HG02678 (cell line): ENCODE results near the gene RHOV.
A peak's percentile ranks its signal among the peaks of the same experiment; 100 is the strongest.

Experiments
- ATAC-seq: cut with Tn5 transposase; IDR thresholded peaks from one replicate; pipeline ENCODE4 v1.9.1; 2021; ENCODE audit warnings: mild to moderate bottlenecking, moderate library complexity; ENCODE audit not compliant: unreplicated experiment

RHOV gene

DNA sequence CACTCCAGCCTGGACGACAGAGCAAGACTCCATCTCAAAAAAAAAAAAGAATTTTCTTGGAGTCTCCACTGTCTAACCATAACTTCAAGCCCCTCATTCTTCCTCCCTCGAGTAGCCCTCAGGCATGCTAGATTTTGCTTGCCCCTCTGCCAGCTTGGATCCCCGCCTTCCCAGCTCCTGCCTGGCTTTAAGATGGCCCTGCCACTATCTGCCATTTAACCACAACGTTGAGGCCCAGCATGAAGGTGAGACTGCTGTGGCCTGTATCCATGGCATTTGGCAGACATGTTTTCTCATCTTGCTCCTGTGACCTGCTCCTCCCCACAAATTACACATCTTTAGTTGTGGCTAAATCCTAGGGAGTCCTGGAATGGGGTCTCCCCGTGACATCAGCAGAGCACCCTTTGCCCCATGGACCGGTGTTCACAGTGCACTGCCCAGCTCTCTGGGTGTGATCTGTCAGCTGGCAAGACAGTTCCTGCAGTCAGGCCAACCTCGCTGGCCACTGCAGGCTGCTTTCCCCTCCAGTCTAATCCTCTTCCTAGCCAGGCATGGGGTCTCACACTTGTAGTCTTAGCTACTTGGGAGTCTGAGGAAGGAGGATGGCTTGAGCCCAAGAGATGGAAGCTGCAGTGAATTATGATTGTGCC lies 30.6 kb upstream of the RHOV start:
- ATAC-seq = no peak

DNA sequence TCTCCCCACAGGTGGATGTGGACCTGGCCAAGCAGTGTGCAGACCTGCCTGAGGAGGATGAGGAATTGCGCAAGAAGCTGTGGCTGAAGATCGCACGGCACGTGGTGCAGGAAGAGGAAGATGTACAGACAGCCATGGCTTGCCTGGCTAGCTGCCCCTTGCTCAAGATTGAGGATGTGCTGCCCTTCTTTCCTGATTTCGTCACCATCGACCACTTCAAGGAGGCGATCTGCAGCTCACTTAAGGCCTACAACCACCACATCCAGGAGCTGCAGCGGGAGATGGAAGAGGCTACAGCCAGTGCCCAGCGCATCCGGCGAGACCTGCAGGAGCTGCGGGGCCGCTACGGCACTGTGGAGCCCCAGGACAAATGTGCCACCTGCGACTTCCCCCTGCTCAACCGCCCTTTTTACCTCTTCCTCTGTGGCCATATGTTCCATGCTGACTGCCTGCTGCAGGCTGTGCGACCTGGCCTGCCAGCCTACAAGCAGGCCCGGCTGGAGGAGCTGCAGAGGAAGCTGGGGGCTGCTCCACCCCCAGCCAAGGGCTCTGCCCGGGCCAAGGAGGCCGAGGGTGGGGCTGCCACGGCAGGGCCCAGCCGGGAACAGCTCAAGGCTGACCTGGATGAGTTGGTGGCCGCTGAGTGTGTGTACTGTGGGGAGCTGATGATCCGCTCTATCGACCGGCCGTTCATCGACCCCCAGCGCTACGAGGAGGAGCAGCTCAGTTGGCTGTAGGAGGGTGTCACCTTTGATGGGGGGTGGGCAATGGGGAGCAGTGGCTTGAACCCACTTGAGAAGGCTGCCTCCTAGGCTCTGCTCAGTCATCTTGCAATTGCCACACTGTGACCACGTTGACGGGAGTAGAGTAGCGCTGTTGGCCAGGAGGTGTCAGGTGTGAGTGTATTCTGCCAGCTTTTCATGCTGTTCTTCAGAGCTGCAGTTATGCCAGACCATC lies 28.8 kb upstream of the RHOV start:
- no peak for ATAC-seq

DNA sequence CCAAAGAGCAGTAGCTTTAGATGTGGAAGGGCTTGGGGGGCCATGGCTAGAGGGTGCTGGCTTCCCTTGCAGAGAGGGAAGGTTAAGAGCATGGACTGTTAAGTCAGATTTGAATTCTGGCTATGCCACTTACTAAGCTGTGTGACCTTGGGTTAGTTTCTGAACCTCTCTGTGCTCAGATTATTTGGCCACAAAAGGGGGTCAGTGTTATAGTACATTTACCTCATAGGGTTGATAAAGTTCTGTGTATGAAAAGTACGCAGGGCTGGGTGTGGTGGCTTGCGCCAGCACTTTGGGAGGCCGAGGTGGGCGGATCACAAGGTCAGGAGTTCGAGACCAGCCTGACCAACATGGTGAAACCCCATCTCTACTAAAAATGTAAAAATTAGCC lies 27.0 kb upstream of the RHOV start:
- no peak for ATAC-seq

DNA sequence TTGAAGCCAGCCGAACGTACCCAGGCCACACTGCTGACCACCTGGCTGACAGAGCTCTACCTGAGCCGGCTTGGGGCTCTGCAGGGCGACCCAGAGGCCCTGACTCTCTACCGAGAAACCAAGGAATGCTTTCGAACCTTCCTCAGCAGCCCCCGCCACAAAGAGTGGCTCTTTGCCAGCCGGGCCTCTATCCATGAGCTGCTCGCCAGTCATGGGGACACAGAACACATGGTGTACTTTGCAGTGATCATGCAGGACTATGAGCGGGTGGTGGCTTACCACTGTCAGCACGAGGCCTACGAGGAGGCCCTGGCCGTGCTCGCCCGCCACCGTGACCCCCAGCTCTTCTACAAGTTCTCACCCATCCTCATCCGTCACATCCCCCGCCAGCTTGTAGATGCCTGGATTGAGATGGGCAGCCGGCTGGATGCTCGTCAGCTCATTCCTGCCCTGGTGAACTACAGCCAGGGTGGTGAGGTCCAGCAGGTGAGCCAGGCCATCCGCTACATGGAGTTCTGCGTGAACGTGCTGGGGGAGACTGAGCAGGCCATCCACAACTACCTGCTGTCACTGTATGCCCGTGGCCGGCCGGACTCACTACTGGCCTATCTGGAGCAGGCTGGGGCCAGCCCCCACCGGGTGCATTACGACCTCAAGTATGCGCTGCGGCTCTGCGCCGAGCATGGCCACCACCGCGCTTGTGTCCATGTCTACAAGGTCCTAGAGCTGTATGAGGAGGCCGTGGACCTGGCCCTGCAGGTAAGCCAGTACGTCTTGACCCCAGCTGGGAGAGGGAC lies 26.4 kb upstream of the RHOV start:
- no peak for ATAC-seq

DNA sequence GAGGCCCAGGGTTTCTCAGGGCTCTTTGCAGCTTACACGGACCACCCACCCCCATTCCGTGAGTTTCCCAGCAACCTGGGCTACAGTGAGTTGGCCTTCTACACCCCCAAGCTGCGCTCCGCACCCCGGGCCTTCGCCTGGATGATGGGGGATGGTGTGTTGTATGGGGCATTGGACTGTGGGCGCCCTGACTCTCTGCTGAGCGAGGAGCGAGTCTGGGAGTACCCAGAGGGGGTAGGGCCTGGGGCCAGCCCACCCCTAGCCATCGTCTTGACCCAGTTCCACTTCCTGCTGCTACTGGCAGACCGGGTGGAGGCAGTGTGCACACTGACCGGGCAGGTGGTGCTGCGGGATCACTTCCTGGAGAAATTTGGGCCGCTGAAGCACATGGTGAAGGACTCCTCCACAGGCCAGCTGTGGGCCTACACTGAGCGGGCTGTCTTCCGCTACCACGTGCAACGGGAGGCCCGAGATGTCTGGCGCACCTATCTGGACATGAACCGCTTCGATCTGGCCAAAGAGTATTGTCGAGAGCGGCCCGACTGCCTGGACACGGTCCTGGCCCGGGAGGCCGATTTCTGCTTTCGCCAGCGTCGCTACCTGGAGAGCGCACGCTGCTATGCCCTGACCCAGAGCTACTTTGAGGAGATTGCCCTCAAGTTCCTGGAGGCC lies 25.6 kb upstream of the RHOV start:
- no peak for ATAC-seq

DNA sequence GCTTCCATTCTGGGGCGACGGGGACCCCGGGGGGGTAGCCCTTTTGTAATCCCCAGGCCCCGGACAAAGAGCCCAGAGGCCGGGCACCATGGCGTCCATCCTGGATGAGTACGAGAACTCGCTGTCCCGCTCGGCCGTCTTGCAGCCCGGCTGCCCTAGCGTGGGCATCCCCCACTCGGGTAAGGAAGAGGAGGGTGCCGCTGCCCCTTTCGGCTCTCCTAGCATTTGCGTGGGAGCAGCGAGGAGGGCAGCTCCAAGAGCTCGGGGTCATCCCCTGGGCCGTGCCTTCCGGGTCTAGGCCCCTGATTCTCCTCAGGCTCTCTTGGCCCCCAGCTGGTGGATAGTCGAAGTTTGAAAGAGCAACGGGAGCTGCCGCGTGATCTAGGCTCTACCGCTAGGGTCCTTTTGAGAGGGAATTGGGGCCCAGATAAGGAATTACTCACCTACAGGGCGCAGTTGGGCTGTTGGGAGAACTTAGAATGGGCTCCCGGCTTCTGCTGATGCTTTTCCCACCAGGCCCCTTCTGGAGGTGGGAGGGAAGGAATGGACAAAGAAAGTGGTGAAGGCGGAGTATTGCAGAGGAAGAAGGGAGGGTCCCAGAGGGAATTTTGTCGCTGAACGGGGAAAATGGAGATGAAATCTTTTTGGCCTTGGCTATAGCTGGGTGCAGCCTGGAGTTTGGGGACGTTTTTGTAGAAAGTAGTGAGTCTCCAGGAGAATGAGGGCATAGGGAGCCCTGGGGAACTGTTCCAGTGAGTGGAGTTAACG lies 20.8 kb upstream of the RHOV start:
- ATAC-seq = peak; percentile 40

DNA sequence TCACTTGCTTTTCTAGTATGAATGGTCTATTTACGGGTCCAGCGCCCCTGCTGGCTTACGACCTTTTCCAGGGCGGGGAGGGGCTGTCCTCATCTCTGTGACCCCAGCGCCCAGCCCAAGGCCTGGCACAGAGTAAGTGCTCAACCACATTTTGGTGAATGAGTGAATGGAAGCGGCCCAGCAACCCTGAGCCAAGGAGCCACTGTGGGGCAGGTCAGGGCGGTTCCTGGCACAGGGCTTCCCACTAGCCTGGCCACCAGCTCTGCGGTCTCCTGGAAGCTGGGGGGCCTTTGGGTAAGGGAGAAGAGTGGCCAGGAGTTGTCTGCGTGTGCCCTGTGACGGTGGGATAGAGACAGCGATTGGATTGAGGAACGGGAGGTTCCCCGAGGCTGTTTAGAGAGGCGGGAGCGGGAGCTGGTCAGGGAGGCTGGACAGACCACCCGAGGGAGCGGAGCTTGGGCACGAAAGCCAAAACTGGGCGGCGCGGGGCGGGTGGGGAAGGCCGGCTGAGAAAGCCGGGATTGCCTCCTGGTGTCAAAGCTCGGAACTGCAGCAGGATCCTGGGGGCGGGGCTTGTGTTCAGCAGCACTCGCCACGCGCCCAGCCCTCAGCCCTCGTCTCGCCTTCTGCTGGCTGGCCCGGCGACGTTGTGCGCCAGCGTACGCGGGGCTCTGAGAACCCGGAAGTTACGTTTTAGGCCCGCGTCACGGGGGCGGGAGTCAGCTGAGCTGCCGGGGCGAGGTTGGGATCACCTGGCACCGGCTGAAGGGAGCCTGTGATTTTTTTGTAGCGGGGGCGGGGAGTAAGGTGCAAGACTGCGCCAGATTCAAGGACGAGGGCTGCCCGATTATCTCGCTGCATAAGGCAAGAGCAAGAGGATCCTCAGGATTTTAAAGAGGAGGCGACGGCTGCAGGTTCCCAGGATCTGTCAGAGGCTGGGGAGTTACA lies 20.0 kb upstream of the RHOV start, which contains the start of gene VPS18:
TSS of gene VPS18 (plus strand) at position 718 of the 948 bp plus-strand sequence. CDS start 319 bp downstream, outside the sequence.
- ATAC-seq = peak; percentile 89

DNA sequence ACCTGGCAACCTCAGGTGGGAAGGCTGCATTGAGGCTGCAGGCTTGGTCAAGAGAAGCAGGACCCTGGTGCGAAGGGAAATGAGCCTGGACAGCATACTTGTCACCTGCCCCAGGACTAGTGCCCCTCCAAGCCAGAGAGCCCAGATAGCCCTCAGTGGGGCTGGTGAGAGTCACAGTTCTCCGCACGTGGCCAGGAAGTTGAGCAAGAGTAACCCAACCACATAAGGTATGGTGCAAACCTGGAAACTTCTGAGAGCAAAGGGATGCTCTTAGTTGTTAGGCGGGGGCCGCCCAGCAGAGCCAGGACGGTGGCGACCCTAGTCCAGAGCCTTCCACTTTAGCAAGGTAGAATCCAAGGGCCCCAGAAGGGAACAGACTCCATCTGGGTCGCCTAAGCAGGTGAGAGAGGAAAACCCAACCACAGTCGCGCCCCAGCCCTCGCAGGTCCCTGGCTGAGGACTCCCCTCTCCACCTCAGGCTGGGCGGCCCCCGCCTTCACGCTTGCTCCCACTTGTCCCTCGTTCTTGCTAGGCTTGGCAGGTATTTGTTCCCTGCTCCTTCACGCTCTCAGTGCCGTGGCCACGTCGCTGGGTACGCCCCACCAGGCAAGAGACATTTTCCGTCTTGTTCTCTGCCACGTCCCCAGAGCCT lies 19.1 kb upstream of the RHOV start:
- no peak for ATAC-seq

DNA sequence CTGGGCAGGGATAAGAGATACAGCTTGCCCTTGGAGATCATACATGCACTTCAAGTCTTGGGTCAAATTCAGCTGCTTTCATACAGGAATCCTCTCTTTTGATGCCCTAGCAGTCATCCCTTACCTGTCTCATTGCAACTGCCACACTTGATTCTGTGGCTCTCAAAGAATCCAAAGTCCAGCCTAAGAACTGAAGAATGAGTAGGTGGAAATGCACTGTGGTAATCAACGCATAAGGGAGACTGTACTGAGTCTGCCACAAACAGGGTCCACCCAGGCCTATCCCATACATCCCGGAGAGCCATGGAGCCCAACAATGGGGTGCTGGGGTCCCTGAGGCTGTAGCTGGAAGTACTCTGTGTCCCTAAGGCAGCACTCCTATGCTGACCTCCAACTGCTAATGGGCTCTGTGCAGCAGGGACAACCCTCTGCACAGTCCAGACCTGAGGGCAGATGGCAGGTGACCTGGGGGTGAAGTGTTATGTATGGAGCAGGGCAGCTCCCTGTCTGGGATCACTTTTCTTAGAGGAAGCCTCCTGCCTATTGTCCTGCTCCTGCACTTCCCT lies 18.5 kb upstream of the RHOV start:
- no peak for ATAC-seq

DNA sequence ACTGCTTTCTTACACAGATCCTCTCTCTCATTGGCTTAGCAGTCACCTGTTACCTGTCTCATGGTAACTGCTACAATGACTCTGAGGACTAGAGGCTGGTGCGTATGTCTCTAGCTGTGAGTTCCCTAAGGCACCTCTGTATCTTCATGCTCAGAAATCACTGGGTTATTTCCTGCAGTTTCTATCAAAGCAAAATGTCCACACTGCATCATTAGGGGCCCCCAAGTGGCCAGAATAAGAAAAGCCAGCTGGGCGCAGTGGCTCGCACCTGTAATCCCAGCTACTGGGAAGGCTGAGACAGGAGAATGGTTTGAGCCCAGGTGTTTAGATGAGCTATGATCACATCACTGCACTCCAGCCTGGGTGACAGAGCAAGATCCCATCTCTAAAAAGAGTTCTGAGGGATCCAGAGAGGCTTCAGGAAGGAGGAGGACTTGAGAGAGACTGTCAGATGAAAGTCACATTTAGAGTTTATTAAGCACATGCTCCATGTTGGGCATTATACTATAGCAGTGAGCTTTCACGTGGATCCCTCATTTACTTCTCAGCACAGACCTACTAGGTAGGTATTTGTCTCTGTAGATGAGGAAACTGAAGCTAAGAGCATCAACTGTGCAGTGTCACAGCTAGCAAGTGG lies 17.9 kb upstream of the RHOV start:
- ATAC-seq = no peak

DNA sequence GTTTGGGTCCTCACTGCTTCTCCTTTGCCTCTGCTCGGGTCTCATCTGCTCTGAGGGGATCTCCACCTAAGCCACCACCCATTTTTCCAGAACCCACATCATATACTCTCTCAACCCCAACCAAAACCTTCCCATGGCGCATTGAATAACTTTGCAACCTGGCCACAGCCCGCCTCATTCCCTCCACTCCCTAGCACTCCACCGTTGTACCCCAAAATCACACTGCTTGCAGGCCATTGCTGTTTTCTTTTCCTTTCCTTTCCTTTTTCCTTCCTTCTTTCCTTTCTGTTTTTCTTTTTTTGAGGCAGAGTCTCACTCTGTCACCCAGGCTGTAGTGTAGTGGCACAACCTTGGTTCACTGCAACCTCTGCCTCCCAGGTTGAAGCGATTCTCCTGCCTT lies 17.1 kb upstream of the RHOV start:
- ATAC-seq = no peak

DNA sequence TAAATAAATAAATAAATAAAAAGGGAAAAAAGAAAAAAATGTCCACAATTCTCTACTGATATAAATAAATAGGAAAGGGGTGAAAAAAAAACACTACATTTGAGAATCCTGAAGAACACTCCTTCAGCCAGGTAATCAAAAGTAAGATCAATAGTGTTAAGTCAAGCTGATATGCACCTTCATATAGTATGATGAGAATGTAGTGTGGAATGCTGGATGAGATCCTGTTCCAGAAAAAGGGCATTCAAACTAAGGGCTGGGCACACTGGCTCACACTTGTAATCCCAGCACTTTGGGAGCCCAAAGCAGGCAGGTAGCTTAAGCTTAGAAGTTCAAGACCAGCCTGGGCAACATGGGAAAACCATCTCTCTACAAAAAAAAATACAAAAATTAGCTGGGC lies 15.1 kb upstream of the RHOV start:
- ATAC-seq = no peak

DNA sequence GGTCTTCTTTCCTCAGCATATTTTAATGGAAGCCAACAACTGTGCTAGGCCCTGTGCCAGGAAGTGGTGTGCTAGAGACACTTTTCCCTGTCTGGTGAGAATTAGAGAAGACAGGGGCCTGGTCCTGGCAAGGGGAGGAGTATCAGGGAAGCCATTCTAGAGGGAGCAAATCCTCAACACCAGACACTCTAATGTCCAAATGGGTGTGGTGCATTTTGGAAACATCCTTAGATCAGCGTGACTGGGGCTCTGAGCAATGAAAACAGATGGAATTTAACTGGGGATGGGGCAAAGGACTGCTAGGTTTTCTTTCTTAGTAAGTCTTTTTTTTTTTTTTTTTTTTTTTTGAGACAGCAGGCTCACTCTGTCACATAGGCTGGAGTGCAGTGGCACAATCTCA lies 12.6 kb upstream of the RHOV start:
- no peak for ATAC-seq

DNA sequence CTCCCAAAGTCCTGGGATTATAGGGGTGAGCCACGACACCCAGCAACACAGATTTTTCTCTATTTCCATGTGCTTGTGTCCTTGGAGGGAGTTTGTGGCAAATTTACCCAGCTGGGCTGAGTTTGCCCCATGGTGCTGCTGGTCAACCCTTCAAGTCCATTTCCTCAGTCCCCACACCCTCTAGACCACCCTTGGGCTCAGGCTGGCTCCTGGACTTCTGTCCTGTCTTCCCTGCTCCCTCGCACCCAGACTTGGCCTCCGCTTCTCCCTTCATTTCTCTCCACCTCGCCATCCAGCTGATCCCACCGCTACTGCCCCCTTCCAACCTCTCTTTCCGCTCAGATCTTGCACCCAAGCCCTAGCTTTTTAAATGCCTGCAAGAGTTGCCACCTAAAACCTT lies 7.3 kb upstream of the RHOV start:
- ATAC-seq = no peak

DNA sequence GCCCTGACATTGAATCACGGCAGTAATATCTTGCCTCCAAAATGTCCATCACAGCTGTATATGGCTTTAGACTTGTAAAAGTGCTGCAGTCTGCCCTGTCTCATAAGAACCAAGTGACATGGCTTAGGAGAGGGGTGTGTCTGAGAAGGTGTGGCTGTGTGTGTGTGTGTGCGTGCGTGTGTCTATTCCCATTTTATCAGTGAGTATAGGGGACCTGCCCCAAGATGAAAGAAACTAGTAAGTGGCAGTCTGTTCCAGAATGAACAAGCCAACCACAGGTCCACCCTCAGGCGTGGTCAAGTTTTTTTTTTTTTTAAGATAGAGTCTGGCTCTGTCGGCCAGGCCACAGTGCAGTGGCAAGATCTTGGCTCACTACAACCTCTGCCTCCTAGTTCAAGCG lies 5.6 kb upstream of the RHOV start:
- ATAC-seq = no peak

DNA sequence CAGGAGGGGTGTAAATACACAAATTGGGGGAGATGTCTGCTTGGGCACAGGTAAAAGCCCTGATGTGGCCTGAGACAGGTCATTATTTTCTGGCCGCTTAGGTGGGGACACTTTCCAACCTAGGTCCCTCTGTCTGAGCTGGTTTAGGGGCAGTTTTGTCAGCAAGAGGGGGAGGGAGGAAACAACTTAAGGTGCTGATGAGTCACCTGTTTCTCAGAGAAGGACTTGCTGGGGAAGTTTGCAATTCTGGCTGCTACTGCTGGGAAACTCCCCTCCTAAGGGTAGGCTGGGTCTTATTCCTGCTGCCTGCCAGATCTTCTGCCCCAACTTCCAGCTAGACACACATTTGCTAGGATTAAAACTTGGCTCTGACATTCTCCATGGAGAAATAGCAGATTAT lies 4.8 kb upstream of the RHOV start:
- peak; percentile 69 for ATAC-seq

DNA sequence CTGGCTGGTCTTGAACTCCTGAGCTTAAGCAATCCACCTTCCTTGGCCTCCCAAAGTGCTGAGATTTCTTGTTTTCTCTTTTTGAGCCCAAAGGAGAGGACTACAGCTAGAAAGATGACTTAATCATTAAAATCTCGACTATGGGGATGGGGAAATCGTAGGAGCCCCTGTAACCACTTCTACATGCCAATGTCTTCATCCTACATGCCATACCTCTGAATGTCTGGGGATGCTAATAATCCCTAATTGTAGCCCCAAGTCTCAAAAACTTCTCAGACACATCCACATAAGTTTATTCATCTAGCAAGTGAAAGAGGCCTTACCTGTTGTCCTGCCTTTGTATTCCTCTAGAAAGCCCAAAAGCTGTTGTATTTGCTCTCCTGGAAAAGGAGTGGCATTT lies 3.7 kb upstream of the RHOV start:
- no peak for ATAC-seq
